ENCODE results near the gene SLC31A1. TPM values are rescaled to one million over a fixed set of nuclear protein-coding genes. Genes with fewer than 3 reads are reported as not detected.

Gene SLC31A1
- total and polyA plus RNA-seq, 2 of the 8 experiments (the other 6 are each of a cell fraction or from before 2014, with no cell fraction given) = 23.9 to 40.8 TPM

DNA sequence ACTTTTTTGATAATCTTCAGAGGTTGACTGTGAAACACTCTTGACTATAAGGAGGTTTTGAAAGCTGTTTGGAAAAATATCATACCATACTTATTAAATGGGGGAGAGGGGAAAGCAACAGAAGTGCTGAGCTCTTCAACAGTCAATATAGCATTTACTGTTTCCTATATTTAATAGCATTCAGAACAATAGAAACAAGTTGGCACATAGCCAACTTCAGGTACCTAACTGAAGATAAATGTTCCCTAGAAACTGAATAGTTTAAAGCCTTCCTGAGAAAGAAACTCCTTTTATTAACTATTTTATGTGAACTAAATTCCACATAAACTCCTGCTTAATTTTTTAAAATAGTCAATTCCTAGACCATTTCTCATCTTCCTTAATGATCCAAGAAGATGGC, 26.3 kb downstream of the SLC31A1 start:
- no peak overlapping the region for H3K18ac ChIP-seq (ENCODE audit: extremely low read depth, low read length)
- no peaks in the 10 kb centered on the region; a peak in 1 of 8 replicates for H3K36me3 ChIP-seq (ENCODE audit: control insufficient read depth in 2 of 4, insufficient read depth in 4 of 4, low read length in 3 of 4)
- H2BK12ac ChIP-seq (ENCODE audit: low read depth, low read length) = no peak overlapping the region
- H2AFZ ChIP-seq (ENCODE audit: low read length) = no peak overlapping the region
- no peak overlapping the region for H2BK5ac ChIP-seq (ENCODE audit: low read depth, low read length)
- no peak for DNase-seq (ENCODE audit: low read depth in 1 of 2, low spot score in 2 of 2)
- H4K20me1 ChIP-seq (replicated peaks in 1 of 2; ENCODE audit: control insufficient read depth in 1 of 2, insufficient read depth in 2 of 2, low read length in 2 of 2) = peaks cover 0 to 1% of the 10 kb centered on the region in 2 experiments
- H3K4me1 ChIP-seq (replicated peaks in 1 of 4; ENCODE audit: control insufficient read depth in 3 of 4, insufficient read depth in 4 of 4, low read length in 3 of 4) = no peaks in the 10 kb centered on the region
- no peak overlapping the region for H2BK120ac ChIP-seq (replicated peaks; ENCODE audit: low read depth, low read length)
- H2BK20ac ChIP-seq (ENCODE audit: low read length) = no peak overlapping the region
- H3K27ac ChIP-seq (ENCODE audit: low read depth, low read length) = no peak overlapping the region
- no peak overlapping the region for H3K14ac ChIP-seq (ENCODE audit: insufficient read length)
- no peaks in the 10 kb centered on the region; the same call in 1 of the 2 replicates for H3K79me1 ChIP-seq (ENCODE audit: low read depth, low read length)
- no peak for FAIRE-seq
- H3K23me2 ChIP-seq (ENCODE audit: low read depth, low read length) = no peaks in the 10 kb centered on the region
- no peak overlapping the region for H3K4me2 ChIP-seq (ENCODE audit: insufficient read depth in 1 of 2, low read depth in 2 of 2, low read length in 2 of 2)
- H3K79me2 ChIP-seq (ENCODE audit: control insufficient read depth in 1 of 2, insufficient read depth in 2 of 2, low read length in 2 of 2) = no peaks in the 10 kb centered on the region
- H3K4ac ChIP-seq (replicated peaks; ENCODE audit: insufficient read length, low read depth, low read length) = no peak overlapping the region
- CTCF ChIA-PET (ENCODE audit: partially characterized antibody) = no interaction called here
- H3K56ac ChIP-seq (replicated peaks; ENCODE audit: insufficient read length, low read depth, low read length) = no peak overlapping the region
- no peak overlapping the region for H3K23ac ChIP-seq (ENCODE audit: insufficient read length)
- H3K9me3 ChIP-seq (ENCODE audit: insufficient read depth in 2 of 2, low read depth in 1 of 2, low read length in 1 of 2) = no peaks in the 10 kb centered on the region
- H3K9ac ChIP-seq (replicated peaks in 1 of 4; ENCODE audit: extremely low read depth in 1 of 4, low read depth in 3 of 4, low read length in 3 of 4) = no peak overlapping the region
- H3K4me3 ChIP-seq (ENCODE audit: extremely low read depth in 1 of 4, insufficient read depth in 2 of 4, low read depth in 3 of 4, low read length in 4 of 4) = no peak overlapping the region
- POLR2A ChIA-PET (ENCODE audit: partially characterized antibody) = no interaction called here
- H4K8ac ChIP-seq (ENCODE audit: extremely low read depth, insufficient read depth, low read length) = no peak overlapping the region
- H2BK15ac ChIP-seq (ENCODE audit: low read length) = no peak overlapping the region
- H4K5ac ChIP-seq (ENCODE audit: insufficient read length, low read depth, low read length) = no peak overlapping the region
- no peak overlapping the region for H2AK5ac ChIP-seq (ENCODE audit: low read depth, low read length)
- H4K91ac ChIP-seq (replicated peaks; ENCODE audit: insufficient read length, low read length) = no peak overlapping the region
- no peaks in the 10 kb centered on the region for H3K27me3 ChIP-seq (replicated peaks in 1 of 4; ENCODE audit: control insufficient read depth in 3 of 4, extremely low read depth in 1 of 4, insufficient read depth in 3 of 4, low read length in 3 of 4)
- TF ChIP-seq SRF (IDR thresholded peaks at IDR 0.05; ENCODE audit: low read depth, low read length) (no peak), CHD2 (IDR thresholded peaks at IDR 0.05; ENCODE audit: low read length) (no peak), TEAD4 (IDR thresholded peaks at IDR 0.05; ENCODE audit: low read depth, low read length) (no peak), RXRA (IDR thresholded peaks at IDR 0.05; ENCODE audit: insufficient read depth, low read depth, low read length) (no peak), EGR1 (IDR thresholded peaks at IDR 0.05; ENCODE audit: borderline replicate concordance, low read depth, low read length) (no peak), NRF1 (IDR thresholded peaks at IDR 0.05; ENCODE audit: low read depth, low read length) (no peak), SUZ12 (IDR thresholded peaks at IDR 0.05; ENCODE audit: low read length) (no peak), MAFK (IDR thresholded peaks at IDR 0.05; ENCODE audit: low read depth, low read length) (no peak), SP2 (IDR thresholded peaks at IDR 0.05; ENCODE audit: low read length) (no peak), EP300 (IDR thresholded peaks at IDR 0.05; ENCODE audit: borderline replicate concordance in 1 of 2, low read depth in 2 of 2, low read length in 2 of 2) (no peak), TAF7 (optimal IDR thresholded peaks at IDR 0.05; ENCODE audit: borderline replicate concordance, low read depth, low read length) (no peak), SAP30 (IDR thresholded peaks at IDR 0.05; ENCODE audit: insufficient read depth, insufficient replicate concordance, low read length) (no peak)
- TF ChIP-seq, protein P1, sequence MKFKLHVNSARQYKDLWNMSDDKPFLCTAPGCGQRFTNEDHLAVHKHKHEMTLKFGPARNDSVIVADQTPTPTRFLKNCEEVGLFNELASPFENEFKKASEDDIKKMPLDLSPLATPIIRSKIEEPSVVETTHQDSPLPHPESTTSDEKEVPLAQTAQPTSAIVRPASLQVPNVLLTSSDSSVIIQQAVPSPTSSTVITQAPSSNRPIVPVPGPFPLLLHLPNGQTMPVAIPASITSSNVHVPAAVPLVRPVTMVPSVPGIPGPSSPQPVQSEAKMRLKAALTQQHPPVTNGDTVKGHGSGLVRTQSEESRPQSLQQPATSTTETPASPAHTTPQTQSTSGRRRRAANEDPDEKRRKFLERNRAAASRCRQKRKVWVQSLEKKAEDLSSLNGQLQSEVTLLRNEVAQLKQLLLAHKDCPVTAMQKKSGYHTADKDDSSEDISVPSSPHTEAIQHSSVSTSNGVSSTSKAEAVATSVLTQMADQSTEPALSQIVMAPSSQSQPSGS (IDR thresholded peaks at IDR 0.05; ENCODE audit: low read length) = no peak
- TF ChIP-seq, protein P2, sequence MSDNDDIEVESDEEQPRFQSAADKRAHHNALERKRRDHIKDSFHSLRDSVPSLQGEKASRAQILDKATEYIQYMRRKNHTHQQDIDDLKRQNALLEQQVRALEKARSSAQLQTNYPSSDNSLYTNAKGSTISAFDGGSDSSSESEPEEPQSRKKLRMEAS (IDR thresholded peaks at IDR 0.05) = no peak
